ENCODE measurements around the gene RPL19. TPM values are rescaled to one million over a fixed set of nuclear protein-coding genes. Genes with fewer than 3 reads are reported as not detected.
A peak's percentile ranks its signal among the peaks of the same experiment; 100 is the strongest.

Gene RPL19
- total RNA-seq, 2 experiments from 2014 or later, result 2,120 to 2,134 TPM

- POLR2A ChIA-PET, result interaction anchor here (0.7 to 2.3 kb wide), 5 partner anchors 10 to 252 kb away, joined by 3 to 14 read pairs (median 5); partner anchors contain the start of genes CDK12, MED1 and RPL19
- H3K9me3 Mint-ChIP-seq, result no peaks in the 10 kb centered on the region
- H3K4me3 Mint-ChIP-seq, result peak overlapping the region; percentile 52
- ATAC-seq (ENCODE audit: low read depth) (no peak), DNase-seq (no peak)
- peak overlapping the region; percentile 58 for H3K27ac Mint-ChIP-seq
- H3K36me3 Mint-ChIP-seq, result no peaks in the 10 kb centered on the region
- peaks cover 3% of the 10 kb centered on the region for H3K27me3 Mint-ChIP-seq
- H3K4me1 Mint-ChIP-seq, result peaks cover 10% of the 10 kb centered on the region
Measured at GRCh38 chr17:39210093-39210434, 10.0 kb downstream of the RPL19 start.

DNA sequence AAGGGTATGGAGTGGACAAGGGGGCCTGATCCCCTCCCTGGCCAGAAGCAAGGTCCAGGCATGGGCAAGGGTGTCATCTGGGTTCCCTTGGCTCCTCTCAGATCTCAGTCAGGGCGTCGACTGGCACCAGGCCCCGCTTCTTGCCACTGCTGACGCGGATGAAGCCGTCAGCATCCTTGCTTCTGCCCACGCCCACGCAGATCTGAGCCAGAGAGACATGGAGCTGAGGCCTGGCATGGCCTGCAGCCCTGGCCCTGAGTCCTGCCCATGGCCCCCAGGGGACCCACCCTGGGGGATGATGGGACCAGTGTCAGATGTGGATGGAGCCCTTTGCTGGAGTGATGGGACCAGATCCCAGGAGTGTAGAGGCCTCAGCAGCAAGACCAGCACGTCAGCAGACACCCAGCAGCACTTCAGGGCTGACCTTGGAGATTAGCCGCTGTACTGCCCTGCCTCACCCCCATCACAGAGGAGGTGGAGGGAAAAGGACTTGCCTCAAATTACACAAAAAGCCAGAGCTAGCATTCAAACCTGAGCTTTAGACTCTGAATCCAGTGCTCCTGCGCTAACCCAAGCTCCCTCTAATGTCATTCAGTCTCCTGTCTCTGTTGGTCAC is 12.2 kb downstream of the RPL19 start:
- DNase-seq (no peak), ATAC-seq (ENCODE audit: low read depth) (no peak)
- Mint-ChIP-seq H3K27ac (no peak overlapping the region), H3K4me3 (no peak overlapping the region), H3K27me3 (peaks cover 23% of the 10 kb centered on the region), H3K9me3 (no peaks in the 10 kb centered on the region), H3K4me1 (peaks cover 5% of the 10 kb centered on the region), H3K36me3 (no peaks in the 10 kb centered on the region)
- POLR2A ChIA-PET, result no interaction called here

- ATAC-seq (ENCODE audit: low read depth) (no peak), DNase-seq (no peak)
- Mint-ChIP-seq H3K4me1 (peaks cover 5% of the 10 kb centered on the region), H3K9me3 (no peaks in the 10 kb centered on the region), H3K27me3 (peaks cover 27% of the 10 kb centered on the region), H3K27ac (no peak overlapping the region), H3K4me3 (no peak overlapping the region), H3K36me3 (no peaks in the 10 kb centered on the region)
- POLR2A ChIA-PET, result no interaction called here
Measured at GRCh38 chr17:39212841-39213480, 12.9 kb downstream of the RPL19 start.

DNA sequence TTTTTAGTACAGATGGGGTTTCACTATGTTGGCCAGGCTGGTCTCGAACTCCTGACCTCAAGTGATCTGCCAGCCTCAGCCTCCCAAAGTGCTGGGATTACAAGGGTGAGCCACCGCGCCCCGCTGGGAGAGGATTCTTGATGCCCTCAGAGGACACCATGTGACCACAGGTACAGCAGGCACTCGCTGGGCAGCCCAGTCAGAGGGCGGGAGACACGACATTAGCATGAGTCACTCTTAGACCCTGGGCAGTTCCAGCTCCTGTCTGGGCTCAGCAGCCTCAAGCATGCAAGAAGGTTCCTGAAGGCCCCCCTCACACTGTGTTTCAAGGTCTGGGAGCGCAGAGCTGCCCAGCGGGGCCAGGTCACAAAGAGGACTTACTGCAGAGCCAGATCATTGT is 13.8 kb downstream of the RPL19 start:
- Mint-ChIP-seq H3K36me3 (no peaks in the 10 kb centered on the region), H3K27ac (peak overlapping the region; percentile 16), H3K27me3 (peaks cover 34% of the 10 kb centered on the region), H3K9me3 (no peaks in the 10 kb centered on the region), H3K4me3 (no peak overlapping the region), H3K4me1 (peaks cover 5% of the 10 kb centered on the region)
- DNase-seq (no peak), ATAC-seq (ENCODE audit: low read depth) (no peak)
- POLR2A ChIA-PET, result no interaction called here

DNA sequence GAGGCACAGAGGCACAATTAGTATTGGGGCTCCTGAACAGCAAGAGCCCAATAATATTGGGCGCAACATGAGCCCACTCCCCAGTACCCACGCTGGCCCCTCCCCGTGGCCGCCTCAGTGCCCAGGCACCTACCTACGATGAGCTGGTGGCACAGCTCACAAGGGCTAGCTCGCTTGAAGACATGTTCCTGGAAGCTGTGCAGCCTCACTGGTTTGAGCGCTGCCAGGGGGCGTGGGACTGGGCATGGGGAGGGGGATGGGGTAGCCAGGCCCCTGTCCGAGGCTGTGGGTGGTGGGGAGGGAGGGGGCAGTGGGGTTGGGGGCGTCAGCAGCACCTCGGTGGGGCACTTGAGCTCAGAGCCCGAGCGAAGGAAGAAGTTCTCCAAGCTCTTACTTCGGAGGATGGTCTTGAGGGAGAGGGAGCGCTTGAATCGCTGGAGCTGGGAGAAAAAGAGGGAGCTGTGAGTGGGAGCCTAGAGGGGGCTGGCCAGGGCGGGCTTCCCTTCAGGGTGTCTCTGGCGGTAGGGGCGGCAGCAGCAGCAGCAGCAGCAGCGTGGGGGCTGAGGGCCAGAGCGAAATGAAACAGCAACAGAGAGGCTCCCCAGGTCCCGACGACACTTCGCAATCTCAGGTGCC is 17.8 kb downstream of the RPL19 start:
- no peaks in the 10 kb centered on the region for H3K36me3 Mint-ChIP-seq
- no peaks in the 10 kb centered on the region for H3K9me3 Mint-ChIP-seq
- H3K27ac Mint-ChIP-seq, result no peak overlapping the region
- H3K4me1 Mint-ChIP-seq, result peaks cover 1% of the 10 kb centered on the region
- DNase-seq (no peak), ATAC-seq (ENCODE audit: low read depth) (no peak)
- H3K4me3 Mint-ChIP-seq, result no peak overlapping the region
- H3K27me3 Mint-ChIP-seq, result peaks cover 44% of the 10 kb centered on the region
- POLR2A ChIA-PET, result interaction anchor here (0.6 to 0.9 kb wide), 2 partner anchors 9 to 18 kb away, joined by 3 read pairs; partner anchors contain the start of gene RPL19

DNA sequence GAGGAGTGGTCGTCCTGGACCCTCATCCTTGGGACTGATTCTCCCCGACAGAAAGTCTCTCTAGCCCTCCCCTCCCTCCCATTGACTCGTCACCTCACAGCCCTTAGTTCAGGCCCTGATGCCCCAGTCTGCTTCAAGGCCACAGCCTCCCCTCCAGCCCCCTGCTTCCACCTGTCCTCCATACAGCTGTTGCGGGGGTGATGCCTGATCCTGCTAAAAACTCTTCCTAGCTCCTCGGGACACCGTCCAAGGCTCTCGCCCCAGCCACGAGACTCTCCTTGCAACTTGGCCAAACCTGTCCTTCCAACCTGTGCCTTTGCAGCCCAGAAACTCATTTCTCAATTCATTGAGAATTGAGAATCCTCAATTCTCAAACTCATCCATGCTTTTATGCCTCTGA is 18.8 kb downstream of the RPL19 start:
- no peaks in the 10 kb centered on the region for H3K9me3 Mint-ChIP-seq
- no peak overlapping the region for H3K27ac Mint-ChIP-seq
- DNase-seq, result no peak

GRCh38 chr17:39219647-39220154 is 19.6 kb downstream of the RPL19 start:
- H3K27ac Mint-ChIP-seq, result no peak overlapping the region
- peaks cover 59% of the 10 kb centered on the region for H3K27me3 Mint-ChIP-seq
- DNase-seq (no peak), ATAC-seq (ENCODE audit: low read depth) (no peak)
- no peaks in the 10 kb centered on the region for H3K36me3 Mint-ChIP-seq
- H3K4me3 Mint-ChIP-seq, result no peak overlapping the region
- POLR2A ChIA-PET, result interaction anchor here (1.2 kb wide), 1 partner anchor 11 kb away, joined by 3 read pairs; no protein-coding TSS in a partner anchor
- no peaks in the 10 kb centered on the region for H3K9me3 Mint-ChIP-seq
- peaks cover 1% of the 10 kb centered on the region for H3K4me1 Mint-ChIP-seq

More for the DNA sequence above, 18.8 kb downstream of the RPL19 start:
- Mint-ChIP-seq H3K4me1 (peaks cover 1% of the 10 kb centered on the region), H3K36me3 (no peaks in the 10 kb centered on the region), H3K4me3 (no peak overlapping the region), H3K27me3 (peaks cover 53% of the 10 kb centered on the region)
- POLR2A ChIA-PET, result interaction anchor here (1.2 kb wide), 1 partner anchor 10 kb away, joined by 3 read pairs; no protein-coding TSS in a partner anchor
- no peak for ATAC-seq (ENCODE audit: low read depth)

- Mint-ChIP-seq H3K4me3 (no peak overlapping the region), H3K27ac (no peak overlapping the region), H3K4me1 (peaks cover 5% of the 10 kb centered on the region), H3K36me3 (peaks cover 2% of the 10 kb centered on the region), H3K27me3 (peaks cover 57% of the 10 kb centered on the region), H3K9me3 (no peaks in the 10 kb centered on the region)
- POLR2A ChIA-PET, result interaction anchor here (0.6 kb wide), 2 partner anchors 63 to 135 kb away, joined by 3 read pairs; no protein-coding TSS in a partner anchor
- ATAC-seq (ENCODE audit: low read depth), result no peak
- no peak for DNase-seq
Measured at GRCh38 chr17:39221572-39221971, 21.5 kb downstream of the RPL19 start.

DNA sequence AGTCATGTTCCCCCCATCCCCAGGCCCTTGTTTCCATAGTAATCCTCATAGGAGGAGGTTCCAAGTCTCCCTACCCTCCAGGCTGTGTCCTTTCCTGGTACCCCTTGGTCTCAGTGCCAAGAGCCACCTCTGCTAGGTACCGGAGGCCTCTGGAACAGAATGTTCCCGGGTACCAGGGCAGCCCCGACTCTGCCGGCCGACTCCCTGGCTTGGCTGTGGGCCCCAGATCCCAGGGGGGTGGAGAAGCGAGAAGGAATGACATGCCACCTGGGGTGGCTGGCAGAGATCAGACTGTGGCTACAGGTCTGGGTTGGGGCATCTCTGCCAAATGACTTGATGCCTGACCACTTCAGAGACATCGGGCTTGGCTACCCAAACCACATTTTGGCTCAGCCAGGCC is 22.1 kb downstream of the RPL19 start:
- no peak for DNase-seq
- Mint-ChIP-seq H3K36me3 (peaks cover 2% of the 10 kb centered on the region), H3K9me3 (no peaks in the 10 kb centered on the region), H3K4me3 (no peak overlapping the region), H3K27ac (no peak overlapping the region), H3K27me3 (peaks cover 57% of the 10 kb centered on the region), H3K4me1 (peaks cover 5% of the 10 kb centered on the region)
- ATAC-seq (ENCODE audit: low read depth), result no peak
- POLR2A ChIA-PET, result interaction anchor here (0.6 kb wide), 1 partner anchor 135 kb away, joined by 3 read pairs; no protein-coding TSS in a partner anchor

DNA sequence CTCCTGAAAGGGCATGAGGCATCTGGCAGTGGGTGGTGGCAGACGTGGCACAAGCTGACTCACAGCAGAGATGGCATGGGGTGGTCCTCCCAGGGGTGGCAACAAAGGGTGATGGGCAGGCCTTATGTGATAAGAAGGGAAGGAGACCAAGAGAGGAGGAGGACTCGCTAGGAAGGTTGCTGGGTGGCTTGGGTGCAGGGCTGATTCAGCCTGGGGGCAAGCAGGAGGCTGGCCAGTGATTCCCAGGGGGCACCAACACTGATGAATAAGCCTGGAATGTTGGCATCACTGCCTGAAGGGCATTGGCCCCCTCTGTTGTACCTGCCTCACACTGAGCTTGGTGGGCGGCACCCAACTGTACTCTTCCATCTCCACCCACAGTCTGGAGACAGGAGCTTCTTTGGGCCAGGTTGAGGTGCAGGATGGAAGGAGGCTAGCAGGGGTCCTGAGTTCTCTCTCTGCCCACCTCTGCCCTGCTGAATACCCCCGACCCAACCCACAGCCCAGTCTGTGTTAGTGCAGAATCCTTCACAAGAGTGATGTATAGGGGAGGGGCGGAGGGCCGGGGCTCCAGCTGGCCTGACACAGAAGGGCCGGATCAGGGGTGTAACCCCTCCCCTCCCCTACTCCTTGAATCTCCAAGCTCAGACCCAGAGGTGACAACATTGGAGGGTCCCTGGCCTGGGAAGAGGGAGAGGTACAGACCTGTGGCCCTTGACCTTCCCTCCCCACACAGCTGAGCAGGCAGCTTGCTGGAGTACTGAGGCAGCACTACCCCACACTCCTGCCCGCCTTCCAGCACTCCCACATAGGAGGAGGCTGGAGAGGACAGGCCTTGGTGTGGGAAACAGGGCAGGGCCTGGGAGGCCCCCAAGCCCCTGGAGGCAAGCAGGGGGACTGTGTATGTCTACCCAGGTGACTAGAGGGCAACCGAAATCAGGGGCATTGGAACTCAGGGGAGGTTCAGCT is 23.1 kb downstream of the RPL19 start:
- POLR2A ChIA-PET, result no interaction called here
- Mint-ChIP-seq H3K27me3 (peaks cover 54% of the 10 kb centered on the region), H3K4me1 (peaks cover 4% of the 10 kb centered on the region), H3K9me3 (no peaks in the 10 kb centered on the region), H3K4me3 (no peak overlapping the region), H3K36me3 (peaks cover 2% of the 10 kb centered on the region), H3K27ac (no peak overlapping the region)
- no peak for DNase-seq
- no peak for ATAC-seq (ENCODE audit: low read depth)

DNA sequence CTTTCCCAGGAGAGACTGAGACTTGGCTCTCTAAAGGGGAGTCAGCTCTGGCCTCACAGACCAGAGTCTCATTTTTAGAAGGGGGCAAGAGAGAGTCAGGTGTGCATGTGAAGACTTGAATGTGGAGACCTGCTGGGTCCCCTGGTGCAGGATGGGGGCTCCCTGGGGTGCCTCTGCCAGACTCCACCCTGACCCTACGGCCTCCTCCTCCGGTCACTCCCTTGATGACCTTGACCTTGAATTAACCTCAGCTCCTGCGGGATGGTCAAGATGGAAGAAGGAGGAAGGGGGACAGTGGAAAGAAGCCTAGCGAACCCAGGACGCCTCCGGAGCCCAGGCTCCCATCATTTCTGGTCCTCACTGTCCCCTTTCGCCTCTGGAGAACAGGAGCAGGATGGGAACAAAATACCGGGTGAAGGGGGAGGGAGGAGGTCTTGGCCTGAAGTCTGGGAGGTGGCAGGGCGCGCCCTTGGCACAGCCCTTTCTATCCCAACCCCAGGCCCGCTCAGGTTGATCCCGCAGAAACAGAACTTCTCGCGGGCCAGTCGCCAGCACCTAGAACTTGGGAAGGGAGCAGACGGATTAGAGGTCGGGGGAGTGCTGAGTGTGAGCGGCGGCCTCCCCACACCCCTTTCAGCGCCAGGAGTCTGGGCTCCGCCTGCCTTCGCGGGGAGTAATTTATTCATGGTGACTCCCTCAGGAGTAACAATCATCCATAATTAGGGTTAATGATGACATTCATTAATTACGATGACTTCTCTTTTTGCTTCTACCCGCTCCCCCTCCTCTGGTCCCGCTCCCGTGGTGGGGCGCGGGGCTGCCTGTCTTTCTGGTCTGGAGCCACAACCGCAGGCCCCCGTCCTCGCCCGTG is 24.1 kb downstream of the RPL19 start:
- H3K27me3 Mint-ChIP-seq, result peaks cover 46% of the 10 kb centered on the region

GRCh38 chr17:39224778-39225307 is 24.8 kb downstream of the RPL19 start:
- ATAC-seq (ENCODE audit: low read depth), result peak; percentile 34
- H3K27me3 Mint-ChIP-seq, result peaks cover 42% of the 10 kb centered on the region
- no peaks in the 10 kb centered on the region for H3K9me3 Mint-ChIP-seq
- peaks cover 2% of the 10 kb centered on the region for H3K36me3 Mint-ChIP-seq
- H3K4me3 Mint-ChIP-seq, result peak overlapping the region; percentile 69
- peaks cover 4% of the 10 kb centered on the region for H3K4me1 Mint-ChIP-seq
- POLR2A ChIA-PET, result no interaction called here
- no peak for DNase-seq
- H3K27ac Mint-ChIP-seq, result no peak overlapping the region

More for the DNA sequence above, 24.1 kb downstream of the RPL19 start:
- Mint-ChIP-seq H3K4me1 (peaks cover 4% of the 10 kb centered on the region), H3K9me3 (no peaks in the 10 kb centered on the region), H3K4me3 (no peak overlapping the region), H3K27ac (no peak overlapping the region), H3K36me3 (peaks cover 2% of the 10 kb centered on the region)
- ATAC-seq (ENCODE audit: low read depth), result no peak
- no peak for DNase-seq
- POLR2A ChIA-PET, result no interaction called here
